K562 (cell line): ENCODE measurements around the gene TNFAIP8L2. TPM values are rescaled to one million over a fixed set of nuclear protein-coding genes. Genes with fewer than 3 reads are reported as not detected.
A peak's percentile ranks its signal among the peaks of the same experiment; 100 is the strongest.

ENCODE experiments used
- ATF3 ChIP-seq, 2 experiments: fragments of 450-650 bp in 1 of 2; sonication (generic) in 1 of 2; formaldehyde crosslinking in 1 of 2; IDR thresholded peaks in 1 of 2; conservative IDR thresholded peaks in 1 of 2; 2 replicates each; pipeline versions ENCODE4 v1.6.1 to v1.8.1; 2016 to 2023; ENCODE audit warnings: mild to moderate bottlenecking in 2 of 2, moderate library complexity in 2 of 2, inconsistent platforms in 1 of 2, missing genetic modification reagents in 1 of 2
- CHAMP1 ChIP-seq: fragments of 450-650 bp; IDR thresholded peaks from 2 replicates; pipeline ENCODE4 v1.6.1; 2016; ENCODE audit warnings: mild to moderate bottlenecking
- CREM ChIP-seq: IDR thresholded peaks from 2 replicates; pipeline ENCODE4 v1.6.1; 2014; ENCODE audit warnings: antibody characterized with exemption, low read depth
- ELF4 ChIP-seq: fragments of 450-650 bp; formaldehyde crosslinking; IDR thresholded peaks from 2 replicates; pipeline ENCODE4 v1.4.0; 2022; ENCODE audit warnings: missing genetic modification characterization
- ELK3 ChIP-seq: fragments of 450-650 bp; formaldehyde crosslinking; IDR thresholded peaks from 2 replicates; pipeline ENCODE4 v1.4.0; 2020; ENCODE audit warnings: mild to moderate bottlenecking
- FOSL1 ChIP-seq: fragments of 200-800 bp; sonication (Bioruptor generic); conservative IDR thresholded peaks from 2 replicates; pipeline ENCODE4 v1.6.1; 2016; ENCODE audit warnings: missing genetic modification characterization, missing compliant biosample characterization
- FOXP4 ChIP-seq: sonication (generic); formaldehyde crosslinking; IDR thresholded peaks from 2 replicates; pipeline ENCODE4 v1.8.0; 2022; ENCODE audit warnings: mild to moderate bottlenecking, missing genetic modification reagents, borderline replicate concordance
- GATAD2B ChIP-seq: fragments of 450-650 bp; IDR thresholded peaks from 2 replicates; pipeline ENCODE4 v1.6.1; 2017; ENCODE audit warnings: mild to moderate bottlenecking, borderline replicate concordance
- ID3 ChIP-seq, 2 experiments: fragments of 250-450 bp in 1 of 2; fragments of 450-650 bp in 1 of 2; sonication (Bioruptor Pico) in 1 of 2; IDR thresholded peaks; 2 replicates each; pipeline versions ENCODE4 v1.6.1 to v1.8.0; 2016 to 2021; ENCODE audit warnings: mild to moderate bottlenecking in 2 of 2, moderate library complexity in 2 of 2, missing compliant biosample characterization in 1 of 2, missing genetic modification characterization in 1 of 2
- LEF1 ChIP-seq: fragments of 450-650 bp; IDR thresholded peaks from 2 replicates; pipeline ENCODE4 v1.6.1; 2016; ENCODE audit warnings: mild to moderate bottlenecking
- SRSF9 ChIP-seq: fragments of 200-400 bp; formaldehyde crosslinking; IDR thresholded peaks from 2 replicates; pipeline ENCODE4 v1.6.1; 2017; ENCODE audit warnings: low read depth, low read length, borderline replicate concordance
- ZBTB12 ChIP-seq: fragments of 250-450 bp; sonication (Bioruptor Pico); IDR thresholded peaks from 2 replicates; pipeline ENCODE4 v1.4.0; 2020
- ZNF639 ChIP-seq, 2 experiments: fragments of 200-800 bp in 1 of 2; sonication (Bioruptor generic) in 1 of 2; sonication (generic) in 1 of 2; formaldehyde crosslinking in 1 of 2; IDR thresholded peaks in 1 of 2; conservative IDR thresholded peaks in 1 of 2; 2 replicates each; pipeline versions ENCODE4 v1.5.0 to v1.6.1; 2016 to 2020; ENCODE audit warnings: missing compliant biosample characterization in 1 of 2, missing genetic modification characterization in 1 of 2, missing genetic modification reagents in 1 of 2
- polyA plus RNA-seq, 8 experiments: library from polyadenylated mRNA; depleted of rRNA in 4 of 8; stranded (reverse) in 5 of 8; unstranded in 3 of 8; fragments of >200 nt; fragmentation: Nextera tagmentation in 2 of 8; fragmentation: Illumina TruSeq in 1 of 8; extraction: Ambion mirVana in 2 of 8; extraction: Trizol in 1 of 8; gene quantifications; 2 replicates each; pipeline versions ENCODE4 v1.2.1 to v1.2.3, GENCODE V29; 2011 to 2014; ENCODE audit warnings: inconsistent platforms in 1 of 8, missing spikeins in 1 of 8
- total RNA-seq, 7 experiments: library from RNA; depleted of rRNA in 6 of 7; stranded (reverse); fragments of >200 nt in 6 of 7; fragmentation: Illumina TruSeq in 2 of 7; extraction: Trizol in 2 of 7; gene quantifications; 2 replicates each; pipeline versions ENCODE4 v1.2.1 to v1.2.3, GENCODE V29; 2011 to 2021; ENCODE audit warnings: low replicate concordance in 1 of 7

TNFAIP8L2 gene
- total and polyA plus RNA-seq, 9 of the 15 experiments (the other 6 are each of a cell fraction or from before 2014, with no cell fraction given) = 0.05 to 1.7 (median 0.52) TPM

- TF ChIP-seq SRSF9 (no peak), FOSL1 (tag) (peak; percentile 53; the same call in 1 of the 2 replicates), ATF3 (IDR thresholded peaks at IDR 0.05) (no peak), ATF3 (CRISPR knock-in tag; conservative IDR thresholded peaks at IDR 0.05) (peak; percentile 71), ZNF639 (CRISPR knock-in tag; conservative IDR thresholded peaks at IDR 0.05 in 1 of 2, IDR thresholded peaks at IDR 0.05 in 1 of 2) (peak in 1 of 2 experiments; percentile 94; a peak in 2 of 4 replicates), CREM (peak; percentile 96), ZBTB12 (CRISPR knock-in tag) (peak; percentile 70; the same call in 1 of the 2 replicates), GATAD2B (peak; percentile 62), FOXP4 (CRISPR knock-in tag) (no peak), ID3 (CRISPR knock-in tag; IDR thresholded peaks at IDR 0.05) (no peak), ID3 (tag; IDR thresholded peaks at IDR 0.05) (peak; percentile 75), ELF4 (peak; percentile 94), CHAMP1 (no peak), LEF1 (peak; percentile 23; the same call in 1 of the 2 replicates), ELK3 (CRISPR knock-in tag) (no peak)
Measured at GRCh38 chr1:151165738-151166504, 9.5 kb downstream of the TNFAIP8L2 start, which contains the start of the genes LYSMD1 and SCNM1 (continued).
